Activated T-cell treated with anti-CD3 and anti-CD28 coated beads for 1 hour (primary cell): Measurements from ENCODE around the gene RFX1.
A peak's percentile ranks its signal among the peaks of the same experiment; 100 is the strongest.
"Not testable (repeated sequence)": the region's sequence is repeated elsewhere in the genome, so short reads cannot be mapped to it uniquely, and the experiment has no call there.

ENCODE experiments used
- DNase-seq: peaks from one replicate; pipeline ENCODE4 v3.0.0-alpha.2; 2020; ENCODE audit warnings: low read depth

RFX1 gene

DNA sequence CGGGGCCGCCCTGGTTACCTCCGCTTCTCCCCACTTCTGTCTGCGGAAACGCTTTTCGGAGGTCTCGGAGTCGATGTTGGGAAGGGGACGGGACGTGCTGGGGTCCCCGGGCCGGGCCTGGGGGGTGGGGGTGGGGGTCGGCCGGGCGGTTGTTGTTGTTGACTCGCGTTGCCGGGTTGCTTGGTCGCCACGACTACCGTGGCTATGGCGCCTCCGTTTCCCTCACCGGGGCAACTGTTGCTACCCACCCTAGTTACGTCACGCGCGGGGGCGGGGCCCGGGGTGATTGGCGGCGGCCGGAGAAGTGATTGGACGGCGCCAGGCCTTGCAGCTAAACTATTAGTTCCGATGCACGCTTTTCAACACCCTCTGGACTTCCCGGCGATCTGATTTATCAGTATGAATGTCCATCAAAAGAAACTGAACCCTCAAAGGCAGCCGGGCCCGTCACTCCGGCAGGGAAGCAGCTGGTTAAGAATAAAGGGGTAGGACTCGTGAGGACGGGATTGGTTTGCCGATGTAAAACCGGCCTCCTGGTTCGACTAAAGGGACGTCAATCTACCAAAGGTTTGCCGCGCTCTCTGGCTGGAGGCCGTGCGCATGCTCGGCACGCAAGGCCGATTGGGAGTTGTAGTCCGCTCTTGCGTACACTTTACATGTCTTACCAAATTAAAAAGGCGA is at the start of gene RFX1:
RFX1 (minus strand) TSS at position 236 of the 681 bp plus-strand sequence. CDS start 12,477 bp downstream, outside the sequence.
- peak; percentile 100 for DNase-seq

DNA sequence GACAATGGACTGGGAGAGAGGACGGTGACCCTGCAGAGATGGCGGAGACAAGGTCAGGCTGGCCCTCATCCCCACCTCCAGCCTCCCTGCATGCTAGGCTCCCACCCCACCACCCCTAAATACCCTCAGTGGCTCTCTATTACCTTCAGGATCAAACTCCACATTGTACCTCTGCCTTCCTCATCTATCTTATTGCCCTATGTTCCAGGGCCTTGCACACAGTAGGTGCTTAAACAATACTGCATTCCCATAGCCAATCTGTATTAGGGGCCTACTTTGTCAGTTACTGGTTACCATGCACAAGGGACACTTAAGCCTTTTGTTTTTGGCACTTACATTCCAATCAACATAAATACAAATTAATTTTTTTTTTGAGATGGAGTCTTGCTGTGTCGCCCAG is 49.3 kb upstream of the RFX1 start:
- DNase-seq: no peak

DNA sequence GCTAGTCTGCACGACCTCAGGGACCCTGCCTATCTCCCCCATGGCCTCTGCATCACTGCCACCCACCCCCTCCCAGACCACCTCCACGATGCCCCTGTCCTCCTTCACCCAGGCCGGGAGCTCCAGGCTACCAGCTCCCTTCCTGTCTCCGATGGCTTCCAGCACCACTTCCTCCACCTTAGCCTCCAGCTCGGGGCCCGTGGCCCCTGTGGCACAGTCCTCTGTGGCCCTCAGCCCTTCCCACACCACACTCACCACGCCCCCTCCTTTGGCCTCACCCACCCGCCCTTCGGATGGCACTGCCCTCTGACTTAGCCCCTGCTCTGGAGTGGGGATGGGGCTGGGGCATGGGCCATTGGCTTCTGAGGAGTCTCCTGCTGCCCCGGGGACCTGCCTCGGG is 48.6 kb upstream of the RFX1 start:
- DNase-seq: no peak

DNA sequence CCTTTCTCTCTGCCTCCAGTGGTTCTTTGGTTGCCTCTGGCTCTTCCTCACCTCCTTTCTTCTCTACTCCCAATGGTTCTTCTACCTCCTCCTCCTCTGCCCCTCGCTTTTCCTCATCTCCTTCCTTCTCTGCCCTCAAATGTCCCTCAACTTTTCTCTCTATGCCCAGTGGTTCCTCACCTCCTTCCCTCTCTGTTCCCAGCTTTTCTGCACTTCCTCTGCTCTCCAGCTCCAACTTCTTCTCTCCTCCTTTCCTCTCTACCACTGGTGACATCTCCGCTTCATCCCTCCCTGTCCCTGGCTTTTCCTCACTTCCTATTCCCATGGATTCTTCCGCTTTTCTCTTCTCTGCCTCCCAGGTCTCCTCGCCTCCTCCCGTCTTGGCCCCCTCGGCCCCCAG is 48.0 kb upstream of the RFX1 start:
- no peak for DNase-seq

DNA sequence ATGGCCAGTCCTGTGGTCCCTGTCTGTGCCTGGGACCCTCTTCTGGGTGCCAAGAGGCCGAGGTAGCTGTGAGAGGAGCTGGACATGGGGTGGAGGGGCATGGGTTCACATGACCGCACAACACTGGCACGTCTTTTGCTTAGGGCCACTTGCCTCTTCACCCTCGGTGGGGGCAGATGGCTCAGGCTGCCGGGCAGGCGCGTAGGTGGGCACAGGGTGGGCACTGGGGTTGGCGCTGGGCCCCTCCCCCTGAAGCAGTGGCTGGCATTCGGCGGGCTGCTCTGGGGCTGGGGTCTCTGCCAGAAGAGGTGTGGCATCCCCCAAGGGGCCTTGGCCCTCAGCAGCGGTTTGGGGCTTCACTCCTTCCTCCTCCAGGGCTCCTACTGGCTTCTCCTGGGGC is 47.4 kb upstream of the RFX1 start:
- no peak for DNase-seq

DNA sequence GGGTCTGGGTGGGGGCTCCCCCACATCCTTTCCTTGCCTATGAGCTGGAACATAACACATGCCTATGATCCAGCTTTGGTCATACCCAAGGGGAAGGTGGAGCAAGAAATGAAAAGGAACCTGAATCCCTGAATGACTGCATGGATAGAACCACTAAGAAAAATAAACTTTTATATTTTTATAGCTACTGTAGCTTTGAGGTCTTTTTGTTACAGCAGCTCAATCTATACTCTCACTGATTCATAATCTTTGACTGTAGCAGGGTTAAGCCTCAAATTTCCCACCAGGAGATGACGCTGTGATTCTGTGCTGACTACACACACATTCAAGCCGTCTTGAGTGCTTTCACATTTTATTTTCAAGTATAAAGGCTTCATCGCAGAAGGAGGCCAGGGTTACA is 46.9 kb upstream of the RFX1 start:
- DNase-seq: no peak

DNA sequence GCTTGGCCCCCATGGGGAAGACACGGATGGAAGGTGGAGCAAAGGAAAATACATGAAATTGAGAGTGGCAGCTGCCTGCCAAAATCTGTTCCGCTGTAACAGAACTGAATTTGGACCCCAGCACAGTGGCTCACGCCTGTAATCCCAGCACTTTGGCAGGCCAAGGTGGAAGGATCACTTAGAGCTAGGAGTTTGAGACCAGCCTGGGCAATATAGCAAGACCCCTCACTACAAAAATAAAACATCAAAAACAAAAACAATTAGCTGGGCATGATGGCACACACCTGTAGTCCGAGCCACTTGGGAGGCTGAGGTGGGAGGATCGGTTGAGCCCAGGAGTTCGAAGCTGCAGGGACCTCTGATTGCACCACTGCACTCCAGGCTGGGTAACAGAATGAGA is 46.4 kb upstream of the RFX1 start:
- no peak for DNase-seq

DNA sequence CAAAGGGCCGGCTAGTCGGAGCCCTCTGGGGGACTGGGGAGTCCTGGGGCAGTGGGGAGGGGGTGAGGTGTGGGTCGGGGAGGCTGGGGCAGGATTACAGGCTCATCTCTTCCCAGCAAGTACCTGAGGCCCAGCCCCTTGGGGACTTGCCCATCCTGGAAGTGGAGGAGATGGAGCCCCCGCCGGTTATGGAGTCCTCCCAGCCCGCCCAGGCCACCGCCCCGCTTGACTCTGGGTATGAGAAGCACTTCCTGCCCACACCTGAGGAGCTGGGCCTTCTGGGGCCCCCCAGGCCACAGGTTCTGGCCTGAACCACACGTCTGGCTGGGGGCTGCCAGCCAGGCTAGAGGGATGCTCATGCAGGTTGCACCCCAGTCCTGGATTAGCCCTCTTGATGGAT is 45.9 kb upstream of the RFX1 start:
- DNase-seq: no peak

DNA sequence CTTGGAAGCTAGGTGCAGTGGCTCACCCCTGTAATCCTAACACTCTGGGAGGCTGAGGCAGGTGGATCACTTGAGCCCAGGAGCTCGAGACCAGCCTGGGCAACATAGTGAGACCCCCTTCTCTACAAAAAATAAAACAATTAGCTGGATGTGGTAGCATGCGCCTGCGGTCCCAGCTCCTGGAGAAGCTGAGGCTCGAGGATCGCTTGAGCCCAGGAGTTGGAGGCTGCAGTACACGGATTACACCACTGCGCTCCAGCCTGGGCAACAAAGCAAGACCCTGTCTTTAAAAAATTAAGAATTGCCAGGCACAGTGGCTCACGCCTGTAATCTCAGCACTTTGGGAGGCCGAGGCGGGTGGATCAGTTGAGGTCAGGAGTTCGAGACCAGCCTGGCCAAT is 44.8 kb upstream of the RFX1 start:
- not testable (repeated sequence) for DNase-seq

DNA sequence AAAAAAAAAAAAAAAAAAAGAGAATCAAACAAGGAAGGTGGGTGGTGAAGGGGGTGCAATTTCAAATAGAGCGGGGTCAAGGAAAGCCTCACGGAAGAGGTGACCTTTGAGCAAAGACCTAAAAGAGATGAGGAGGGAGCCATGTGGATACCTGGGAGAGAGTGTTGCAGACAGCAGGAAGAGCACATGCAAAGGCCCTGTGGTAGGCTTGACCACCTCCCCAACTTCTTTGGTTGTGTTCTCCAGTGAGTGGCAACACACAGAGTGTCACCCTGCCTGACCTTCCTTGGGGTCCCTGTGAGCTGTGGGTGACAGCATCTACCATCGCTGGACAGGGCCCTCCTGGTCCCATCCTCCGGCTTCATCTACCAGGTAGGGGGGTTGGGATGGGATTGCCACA is 44.4 kb upstream of the RFX1 start:
- no peak for DNase-seq

DNA sequence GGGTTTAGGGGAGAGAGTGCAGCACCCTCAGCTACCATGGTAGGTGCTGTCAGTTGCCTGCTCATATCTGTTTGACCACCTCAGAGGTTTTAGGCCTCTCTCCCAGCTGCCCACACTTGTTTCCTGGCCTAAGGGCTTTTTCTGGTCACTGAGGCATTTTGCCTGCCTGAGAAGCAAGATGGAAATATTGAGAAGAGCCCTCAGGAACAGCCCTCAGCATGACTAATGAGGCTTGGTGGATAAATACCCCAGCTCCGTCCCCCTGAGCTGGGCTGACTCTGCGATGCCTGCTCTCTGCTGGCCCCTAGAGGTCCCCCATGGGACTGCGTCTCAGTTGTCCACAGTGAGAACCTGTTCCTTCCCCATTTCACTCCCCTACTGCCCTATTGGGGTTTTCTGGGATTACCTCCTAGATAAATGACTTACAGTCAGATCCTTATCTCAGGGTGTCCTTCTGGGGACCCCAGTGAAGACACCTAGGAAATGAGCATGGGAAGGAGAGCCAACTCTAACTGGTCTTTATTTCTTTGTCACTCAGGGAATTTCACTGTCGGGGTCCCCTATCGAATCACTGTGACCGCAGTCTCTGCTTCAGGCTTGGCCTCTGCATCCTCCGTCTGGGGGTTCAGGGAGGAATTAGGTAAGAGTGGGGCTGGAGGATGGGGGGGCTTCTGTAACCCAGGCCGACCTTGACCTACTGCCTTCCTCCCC is 42.5 kb upstream of the RFX1 start:
- DNase-seq: peak; percentile 75

DNA sequence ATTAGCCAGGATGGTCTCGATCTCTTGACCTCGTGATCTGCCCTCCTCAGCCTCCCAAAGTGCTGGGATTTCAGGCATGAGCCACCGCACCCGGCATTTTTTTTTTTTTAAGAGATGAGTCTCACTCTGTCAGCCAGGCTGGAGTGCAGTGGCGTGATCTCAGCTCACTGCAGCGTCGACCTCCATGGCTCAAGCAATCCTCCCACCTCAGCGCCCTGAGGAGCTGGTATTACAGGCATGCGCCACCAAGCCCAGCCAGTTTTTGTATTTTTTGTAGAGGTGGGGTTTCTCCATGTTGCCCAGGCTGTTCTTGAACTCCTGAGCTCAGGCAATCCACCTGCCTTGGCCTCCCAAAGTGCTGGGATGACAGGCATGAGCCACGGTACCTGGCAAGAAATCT is 41.7 kb upstream of the RFX1 start:
- not testable (repeated sequence) for DNase-seq

DNA sequence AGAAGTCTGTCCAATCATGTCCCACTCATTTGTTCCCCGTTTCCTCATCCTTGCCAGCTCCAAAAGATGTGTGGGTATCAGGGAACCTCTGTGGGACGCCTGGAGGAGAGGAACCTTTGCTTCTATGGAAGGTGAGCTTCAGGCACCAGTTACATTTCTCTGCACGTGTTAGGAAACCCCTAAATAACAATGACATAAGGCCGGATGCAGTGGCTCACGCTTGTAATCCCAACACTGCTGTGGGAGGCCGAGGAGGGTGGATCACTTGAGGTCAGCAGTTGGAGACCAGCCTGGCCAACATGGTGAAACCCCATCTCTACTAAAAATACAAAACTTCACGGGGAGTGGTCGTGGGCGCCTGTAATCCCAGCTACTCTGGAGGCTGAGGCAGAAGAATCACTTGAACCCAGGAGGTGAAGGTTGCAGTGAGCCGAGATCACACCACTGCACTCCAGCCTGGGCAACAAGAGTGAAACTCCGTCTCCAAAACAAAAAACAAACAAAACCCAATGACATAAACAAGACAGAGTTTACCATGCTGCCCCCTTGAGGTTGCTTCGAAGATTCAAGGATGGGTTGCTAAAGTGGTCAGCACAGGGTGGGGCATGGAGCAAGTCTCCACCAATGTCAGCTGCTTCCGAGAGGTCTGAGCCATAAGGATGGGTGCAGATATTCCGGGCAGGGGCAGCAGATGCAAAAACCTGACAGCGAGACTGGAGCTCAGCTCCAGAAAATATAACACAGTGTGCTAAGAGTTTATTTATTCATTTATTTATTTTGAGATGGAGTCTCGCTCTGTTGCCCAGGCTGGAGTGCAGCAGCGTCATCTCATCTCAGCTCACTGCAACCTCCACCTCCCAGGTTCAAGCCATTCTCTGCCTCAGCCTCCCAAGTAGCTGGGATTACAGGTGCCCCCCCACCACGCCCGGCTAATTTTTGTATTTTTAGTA is 36.8 kb upstream of the RFX1 start:
- DNase-seq: not testable (repeated sequence)

DNA sequence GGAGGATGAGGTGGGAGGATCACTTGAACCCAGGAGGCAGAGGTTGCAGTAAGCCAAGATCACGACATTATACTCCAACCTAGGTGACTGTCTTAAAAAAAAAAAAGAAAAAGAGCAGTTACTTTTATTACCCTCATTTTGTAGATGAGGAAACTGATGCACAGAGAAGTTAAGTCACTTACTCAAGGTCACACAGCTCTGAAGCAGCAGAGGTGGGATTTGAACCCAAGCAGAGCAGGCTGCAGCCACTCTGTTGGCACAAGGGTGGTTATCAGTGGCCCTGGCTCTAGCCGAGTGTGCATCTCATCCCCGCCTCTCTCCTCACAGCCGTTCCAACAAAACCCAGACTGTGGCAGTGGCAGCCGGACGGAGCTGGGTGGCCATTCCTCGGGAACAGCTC is 33.1 kb upstream of the RFX1 start:
- DNase-seq: no peak

DNA sequence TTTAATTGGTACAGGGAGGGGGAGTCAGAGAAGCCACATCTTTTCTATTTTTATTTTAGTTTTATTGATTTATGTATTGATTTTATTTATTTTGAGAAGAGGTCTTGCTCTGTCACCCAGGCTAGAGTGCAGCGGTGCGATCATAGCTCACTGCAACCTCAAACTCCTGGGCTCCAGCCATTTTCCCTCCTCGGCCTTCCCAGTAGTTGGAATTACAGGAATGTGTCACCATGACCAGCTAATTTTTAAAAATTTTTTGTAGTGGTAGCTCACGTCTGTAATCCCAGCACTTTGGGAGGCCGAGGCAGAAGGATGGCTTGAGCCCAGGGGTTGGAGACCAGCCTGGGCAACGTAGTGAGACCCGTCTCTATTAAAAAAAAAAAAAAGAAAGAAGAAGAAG is 29.6 kb upstream of the RFX1 start:
- no peak for DNase-seq

DNA sequence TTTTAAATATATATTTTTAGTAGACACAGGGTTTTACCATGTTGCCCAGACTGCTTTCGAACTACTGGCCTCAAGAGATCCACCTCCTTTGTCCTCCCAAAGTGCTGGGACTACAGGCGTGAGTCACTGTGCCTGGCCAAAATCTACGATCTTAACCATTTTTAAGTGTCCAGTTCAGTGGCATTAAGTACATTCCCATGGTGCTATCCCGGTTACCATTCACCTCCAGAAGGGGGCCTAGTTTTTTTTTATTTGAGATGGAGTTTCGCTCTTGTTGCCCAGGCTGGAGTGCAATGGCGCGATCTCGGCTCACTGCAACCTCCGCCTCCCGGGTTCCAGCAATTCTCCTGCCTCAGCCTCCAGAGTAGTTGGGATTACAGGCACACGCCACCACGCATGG is 29.0 kb upstream of the RFX1 start:
- not testable (repeated sequence) for DNase-seq

DNA sequence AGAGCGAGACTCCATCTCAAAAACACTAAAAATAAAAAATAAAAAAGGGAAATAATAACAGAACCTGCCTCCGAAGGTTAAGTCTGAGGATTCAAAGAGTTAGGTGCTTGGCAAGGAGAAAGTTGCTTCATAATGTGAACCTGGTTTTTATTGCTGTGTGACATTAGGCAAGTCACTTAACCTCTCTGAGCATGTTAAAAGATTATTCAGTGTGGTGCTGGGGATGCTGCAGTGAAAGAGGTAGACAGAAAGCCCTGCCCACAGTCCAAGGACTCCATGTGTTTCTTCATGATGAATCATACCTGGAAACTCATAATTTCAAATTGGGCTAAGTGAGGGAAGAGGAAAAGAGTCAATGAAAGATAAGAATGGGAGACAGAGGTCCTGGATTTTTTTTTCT is 27.8 kb upstream of the RFX1 start:
- no peak for DNase-seq

DNA sequence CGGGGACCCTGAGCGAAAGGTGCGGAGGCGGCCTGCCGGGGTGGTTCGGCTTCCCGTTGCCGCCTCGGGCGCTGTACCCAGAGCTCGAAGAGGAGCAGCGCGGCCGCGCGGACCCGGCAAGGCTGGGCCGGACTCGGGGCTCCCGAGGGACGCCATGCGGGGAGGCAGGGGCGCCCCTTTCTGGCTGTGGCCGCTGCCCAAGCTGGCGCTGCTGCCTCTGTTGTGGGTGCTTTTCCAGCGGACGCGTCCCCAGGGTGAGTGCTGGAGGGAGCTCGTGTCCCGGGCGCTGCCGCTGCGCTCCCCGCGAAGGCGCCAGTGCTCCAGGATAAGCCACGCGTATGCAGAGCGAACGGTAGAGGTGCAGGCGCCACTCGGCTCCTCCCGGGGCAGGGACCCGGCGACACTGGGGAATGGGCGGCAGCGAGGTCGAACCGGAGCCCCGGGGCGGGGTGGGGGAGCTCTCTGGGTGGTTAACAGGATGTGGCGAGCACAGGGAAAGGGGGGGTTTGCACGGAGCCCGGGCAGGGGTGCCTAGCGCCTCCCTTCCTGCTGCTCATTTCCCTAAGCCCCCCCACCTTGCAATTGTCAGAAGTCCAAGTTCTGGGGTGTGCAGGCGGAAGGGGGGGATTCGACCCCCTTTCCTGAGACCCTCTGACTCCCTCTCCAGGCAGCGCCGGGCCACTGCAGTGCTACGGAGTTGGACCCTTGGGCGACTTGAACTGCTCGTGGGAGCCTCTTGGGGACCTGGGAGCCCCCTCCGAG is 25.8 kb upstream of the RFX1 start, which contains the start of gene IL27RA:
IL27RA (plus strand) TSS at position 44 of the 762 bp plus-strand sequence; CDS start at position 155, 111 bp downstream.
- peak; percentile 72 for DNase-seq

DNA sequence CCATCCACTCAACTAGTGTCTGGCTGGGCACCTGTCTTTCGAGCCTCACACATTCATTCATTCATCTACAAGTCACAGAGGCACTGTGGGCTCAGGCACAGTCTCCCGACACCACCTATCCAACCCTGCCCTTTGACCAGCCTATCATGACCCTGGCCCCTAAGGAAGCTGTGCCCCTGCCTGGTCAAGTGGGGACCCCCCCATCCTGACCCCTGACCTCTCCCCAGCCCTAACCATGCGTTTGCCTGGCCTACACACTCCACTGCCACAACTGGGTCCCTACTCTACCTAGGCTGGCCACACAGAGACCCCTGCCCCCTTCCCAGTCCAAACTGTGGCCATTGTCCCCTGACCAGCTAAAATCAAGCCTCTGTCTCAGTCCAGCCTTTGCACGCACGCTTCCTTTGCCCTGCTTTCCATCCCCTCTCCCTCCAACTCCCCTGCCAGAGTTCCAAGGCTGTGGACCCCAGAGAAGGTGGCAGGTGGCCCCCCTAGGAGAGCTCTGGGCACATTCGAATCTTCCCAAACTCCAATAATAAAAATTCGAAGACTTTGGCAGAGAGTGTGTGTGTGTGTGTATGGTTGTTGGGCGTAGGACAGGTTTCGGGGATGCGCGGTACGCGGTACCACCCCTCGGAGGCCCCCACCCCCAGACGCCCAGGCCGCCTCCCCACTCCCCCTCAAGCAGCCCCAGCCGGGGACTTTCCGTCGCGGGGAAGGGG is 25.0 kb upstream of the RFX1 start:
- no peak for DNase-seq

DNA sequence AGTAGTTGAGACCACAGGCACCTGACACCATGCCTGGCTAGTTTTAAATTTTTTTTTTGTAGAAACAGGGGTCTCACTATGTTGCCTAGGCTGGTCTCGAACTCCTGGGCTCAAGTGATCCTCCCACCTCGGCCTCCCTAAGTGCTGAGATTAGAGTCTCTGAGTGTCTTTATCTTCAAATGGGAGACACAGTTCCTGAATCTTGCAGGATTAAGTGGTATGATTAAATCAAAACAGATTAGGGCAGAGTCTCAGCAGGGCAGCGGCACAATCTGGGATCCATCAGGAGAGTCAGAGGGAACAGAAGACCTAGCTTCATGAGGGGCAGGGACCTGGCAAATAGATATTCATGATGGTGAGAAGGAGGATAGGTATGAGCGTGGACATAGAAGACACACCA is 22.8 kb upstream of the RFX1 start:
- DNase-seq: no peak

DNA sequence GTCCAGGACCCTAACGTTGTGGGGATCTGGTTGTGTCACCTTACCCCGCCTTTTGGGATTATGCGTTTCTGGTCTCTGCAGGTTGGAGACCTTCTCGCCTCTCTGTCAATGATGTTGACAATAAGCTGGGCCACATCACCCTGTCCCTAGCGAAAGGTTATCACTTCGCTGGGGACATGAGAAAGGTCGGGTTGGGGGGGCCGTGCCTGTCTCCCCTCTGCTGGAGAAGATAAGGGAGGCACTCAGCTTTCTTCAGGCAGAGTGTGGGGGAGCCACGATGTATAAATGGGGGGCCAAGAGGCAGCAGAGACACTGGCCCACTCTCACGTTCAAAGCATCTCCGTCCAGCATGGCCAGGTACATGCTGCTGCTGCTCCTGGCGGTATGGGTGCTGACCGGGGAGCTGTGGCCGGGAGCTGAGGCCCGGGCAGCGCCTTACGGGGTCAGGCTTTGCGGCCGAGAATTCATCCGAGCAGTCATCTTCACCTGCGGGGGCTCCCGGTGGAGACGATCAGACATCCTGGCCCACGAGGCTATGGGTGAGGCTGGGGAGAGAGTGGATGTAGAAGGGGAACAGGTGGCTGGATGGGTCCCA is 21.8 kb upstream of the RFX1 start, which contains the start of gene RLN3:
RLN3 (plus strand) TSS at position 293 of the 595 bp plus-strand sequence; CDS start at position 350, 57 bp downstream.
- DNase-seq: no peak
